ENCODE measurements around the gene MOK.

Gene MOK

DNA sequence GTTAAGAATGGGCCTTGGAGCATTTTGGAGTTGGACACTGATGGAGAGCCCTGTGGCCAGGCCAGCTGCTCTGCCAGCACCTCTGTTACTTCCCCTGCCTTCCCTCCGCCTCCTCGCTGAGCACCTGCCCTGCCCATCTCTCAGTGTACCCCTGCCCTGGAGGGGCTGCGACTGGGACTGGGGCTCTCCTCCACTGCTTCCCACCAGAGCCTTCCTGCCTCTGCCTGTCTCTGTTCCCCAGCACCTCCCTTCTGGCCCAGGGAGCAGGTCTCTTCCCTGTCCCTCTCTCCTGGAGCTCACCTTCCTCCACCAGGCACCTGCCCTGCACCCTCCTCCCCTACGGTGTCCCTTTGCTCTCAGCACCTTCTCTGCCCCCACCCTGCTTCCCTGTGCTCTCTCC lies 103.2 kb downstream of the MOK start:
- no peak for DNase-seq

DNA sequence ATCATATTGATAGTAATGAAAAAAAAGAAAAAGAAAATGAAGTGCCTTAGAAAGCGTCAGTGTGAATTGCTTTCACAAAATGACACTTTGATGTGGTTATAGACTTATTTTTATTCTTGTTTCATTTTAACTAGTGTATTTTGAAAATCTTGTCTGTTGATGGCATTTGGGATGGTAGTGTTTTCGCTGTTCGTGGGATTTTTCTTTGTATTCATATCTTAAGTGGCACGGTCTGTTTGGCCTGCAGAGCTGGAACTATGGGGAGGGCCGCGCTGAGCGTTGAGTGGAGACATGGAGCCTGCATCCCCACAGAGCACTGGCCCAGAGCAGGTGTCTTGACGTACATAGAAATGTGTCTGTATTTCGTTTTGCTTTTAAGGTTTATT lies 103.6 kb downstream of the MOK start:
- no peak for DNase-seq

DNA sequence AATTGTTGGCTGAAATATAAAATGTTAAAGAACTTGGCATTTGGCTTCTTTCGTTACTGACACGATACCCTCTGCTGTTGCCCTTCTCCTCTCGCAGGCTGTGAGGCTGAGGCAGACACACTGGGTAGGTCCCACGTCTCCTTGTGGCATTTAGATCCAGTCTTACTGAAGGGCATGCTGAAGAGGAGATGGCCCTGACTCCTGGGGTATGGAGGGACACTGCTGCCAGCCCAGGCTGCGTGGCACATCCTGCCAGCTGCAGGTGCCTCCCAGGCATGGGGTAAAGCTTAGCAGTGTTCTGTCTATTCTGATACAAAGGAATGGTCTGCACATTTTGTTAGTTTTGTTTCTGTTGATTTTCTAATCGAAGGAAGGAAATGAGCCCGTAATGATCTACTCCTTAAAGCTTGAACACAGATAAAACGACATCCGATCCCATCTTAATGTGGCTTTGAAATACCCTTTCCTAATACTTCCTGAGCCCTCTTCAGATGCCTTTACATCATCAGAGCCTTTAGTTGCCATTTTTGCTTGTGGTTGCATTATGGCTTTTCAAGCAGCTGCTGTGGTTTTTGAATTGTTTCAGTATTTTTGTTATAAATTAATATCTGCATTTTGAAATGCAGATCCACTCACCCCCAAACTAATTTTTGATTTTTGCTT lies 104.1 kb downstream of the MOK start:
- DNase-seq, result no peak

DNA sequence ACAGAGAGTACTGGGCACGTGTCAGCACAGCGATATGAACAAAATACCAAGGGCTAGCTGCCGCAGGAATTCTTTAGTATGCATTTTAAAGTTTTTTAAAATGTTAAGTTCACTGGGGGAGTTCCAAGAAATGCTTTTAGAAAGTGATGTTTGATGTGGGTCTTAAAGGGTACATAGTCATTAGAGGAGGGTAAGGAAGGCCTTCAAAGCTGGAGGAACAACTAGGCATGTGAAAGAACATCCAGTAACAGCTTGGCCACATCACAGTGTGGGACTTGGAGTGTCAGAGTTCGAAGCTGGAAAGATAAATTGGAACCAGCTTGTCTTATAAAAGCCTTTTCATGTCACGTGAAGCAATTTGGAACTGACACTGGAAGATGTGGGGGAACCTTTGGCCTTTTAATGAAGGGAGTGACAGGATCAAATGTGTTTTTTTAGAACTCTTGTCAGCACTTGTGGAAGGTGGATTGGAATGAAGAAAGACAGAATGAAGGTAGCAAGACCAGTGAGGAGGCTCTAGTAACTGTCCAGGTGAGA lies 107.6 kb downstream of the MOK start:
- no peak for DNase-seq

DNA sequence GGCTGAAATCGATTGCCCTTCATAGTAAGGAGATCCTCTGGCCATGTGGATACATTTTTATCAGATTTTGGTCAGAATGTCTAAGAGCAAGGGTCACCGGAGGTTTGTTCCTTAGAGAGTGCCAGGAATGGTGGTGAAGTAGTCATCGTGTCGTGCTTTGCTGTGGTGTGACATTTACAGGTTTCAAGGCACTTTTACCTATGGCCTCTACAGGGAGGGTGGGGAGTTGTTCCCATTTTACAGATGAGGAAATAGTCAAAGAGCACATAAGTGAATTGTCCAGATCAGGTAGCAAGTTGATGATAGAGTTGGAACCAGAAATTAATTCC lies 108.1 kb downstream of the MOK start:
- no peak for DNase-seq

DNA sequence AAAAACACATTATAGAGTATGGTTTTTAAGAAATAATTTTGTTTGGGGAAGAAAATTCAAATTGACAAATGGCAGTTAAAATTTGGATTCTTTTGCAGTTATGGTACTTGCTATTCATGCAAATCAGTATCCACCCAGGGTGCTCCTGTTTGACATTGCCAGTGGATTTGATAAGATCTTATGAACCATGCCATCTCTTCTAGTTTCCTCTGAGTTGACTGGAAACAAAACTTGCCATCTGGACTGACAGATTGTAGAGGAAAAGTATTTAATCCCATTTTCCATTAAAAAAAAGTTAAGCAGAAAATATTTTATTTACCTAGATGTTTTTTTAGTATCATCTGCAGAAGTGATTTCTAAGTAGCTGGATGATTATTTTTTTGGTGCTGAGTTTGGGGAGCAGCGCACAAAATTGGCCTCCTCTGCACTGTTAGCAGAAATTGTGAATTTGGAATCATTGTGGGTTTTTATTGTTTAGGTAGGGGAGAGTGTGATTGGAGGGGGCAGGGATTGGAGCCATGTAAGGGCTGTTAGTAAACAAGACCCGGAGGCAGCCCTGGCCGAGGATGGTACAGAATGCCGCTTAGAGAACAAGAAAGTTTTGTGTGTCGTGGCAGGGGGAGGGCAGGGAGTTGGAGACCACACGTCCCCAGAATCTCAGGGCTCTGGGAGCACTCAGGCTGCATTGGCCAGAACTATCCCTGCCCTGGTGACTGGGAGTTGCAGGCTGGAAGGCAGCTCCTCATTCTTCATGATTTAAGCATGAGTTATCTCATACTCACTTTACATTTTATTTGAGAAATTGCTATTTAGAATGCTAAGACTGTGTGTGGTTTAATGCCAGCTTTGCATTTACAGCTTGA lies 108.7 kb downstream of the MOK start:
- DNase-seq, result no peak

DNA sequence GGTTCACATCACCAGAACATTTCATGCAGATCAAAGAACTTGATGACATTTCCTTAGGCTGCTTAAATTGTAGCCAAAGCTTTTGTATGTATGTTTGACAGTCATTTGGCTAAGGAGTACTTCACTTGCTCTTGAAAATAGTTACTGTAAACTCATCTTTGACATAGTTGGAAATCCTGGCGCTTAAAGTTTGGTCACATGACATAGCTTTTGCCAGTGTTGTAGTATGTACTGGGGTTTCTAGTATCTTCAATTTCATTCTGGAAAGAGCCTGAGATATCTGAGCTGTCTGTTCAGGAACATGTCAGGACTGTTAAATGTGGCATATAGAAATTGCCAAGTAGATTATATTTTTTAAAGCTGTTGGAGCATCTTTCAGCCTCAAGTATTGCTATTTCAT lies 109.5 kb downstream of the MOK start:
- DNase-seq, result no peak

DNA sequence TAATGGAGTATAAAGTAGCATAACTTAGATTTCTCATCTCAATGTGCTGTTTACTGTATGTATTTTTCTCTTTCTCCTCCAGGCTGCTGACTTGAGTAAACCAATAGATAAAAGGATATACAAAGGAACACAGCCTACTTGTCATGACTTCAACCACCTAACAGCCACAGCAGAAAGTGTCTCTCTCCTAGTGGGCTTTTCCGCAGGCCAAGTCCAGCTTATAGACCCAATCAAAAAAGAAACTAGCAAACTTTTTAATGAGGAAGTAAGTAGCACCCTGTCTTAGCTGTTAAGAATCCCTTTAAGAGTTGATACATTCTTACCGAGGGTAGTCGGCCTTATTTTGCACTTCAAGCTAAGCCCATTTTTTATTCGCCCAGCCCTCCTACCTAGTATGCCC lies 110.1 kb downstream of the MOK start:
- DNase-seq, result no peak

DNA sequence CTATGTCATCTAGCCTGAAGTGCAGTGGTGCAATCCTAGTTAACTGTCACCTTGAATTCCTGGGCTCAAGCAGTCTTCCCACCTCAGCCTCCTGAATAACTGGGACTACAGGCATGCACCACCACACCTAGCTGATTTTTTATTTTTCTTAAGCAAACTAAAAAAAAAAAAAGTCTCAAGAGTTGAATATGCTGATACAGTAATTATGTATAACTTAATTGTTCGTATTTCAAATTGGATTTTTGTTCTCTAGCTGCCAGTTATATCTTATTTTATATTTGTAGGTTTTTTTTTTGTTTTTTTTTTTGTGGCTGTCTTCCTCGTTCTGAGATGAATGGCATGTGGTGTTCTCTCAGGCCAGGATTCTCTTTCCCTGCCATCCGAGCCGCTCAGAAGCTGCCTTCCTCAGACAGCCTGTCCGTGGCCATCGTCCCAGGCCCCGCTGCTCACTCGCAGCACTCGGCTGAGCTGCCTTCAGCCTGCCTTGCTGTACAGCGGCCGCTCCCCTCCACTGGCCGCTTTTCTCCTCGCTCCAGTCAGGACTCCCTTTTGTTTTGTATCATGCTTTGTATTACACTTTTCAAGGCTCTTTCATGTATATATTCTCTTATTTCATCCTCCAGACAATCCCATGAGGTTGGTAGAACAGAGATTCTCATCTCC lies 112.0 kb downstream of the MOK start:
- DNase-seq, result no peak

DNA sequence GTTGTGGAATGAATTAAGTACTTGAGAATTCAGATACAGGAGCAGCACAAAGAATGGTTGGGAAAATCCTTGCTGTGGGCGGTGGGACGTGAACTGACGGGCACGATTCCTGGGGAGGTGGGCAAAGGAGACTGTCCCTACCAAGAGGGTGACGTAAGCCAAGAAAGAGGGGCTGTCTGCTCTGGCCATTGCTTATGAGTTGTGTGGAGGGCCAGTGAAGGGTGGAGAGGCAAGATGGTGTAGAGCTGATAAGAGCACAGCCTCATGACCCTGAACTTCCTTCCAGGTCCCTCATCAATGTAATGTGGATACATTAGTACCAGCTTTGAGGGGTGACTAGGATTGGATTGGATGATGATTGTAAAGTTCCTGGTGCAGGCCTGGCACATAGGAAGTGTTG lies 115.1 kb downstream of the MOK start:
- no peak for DNase-seq

DNA sequence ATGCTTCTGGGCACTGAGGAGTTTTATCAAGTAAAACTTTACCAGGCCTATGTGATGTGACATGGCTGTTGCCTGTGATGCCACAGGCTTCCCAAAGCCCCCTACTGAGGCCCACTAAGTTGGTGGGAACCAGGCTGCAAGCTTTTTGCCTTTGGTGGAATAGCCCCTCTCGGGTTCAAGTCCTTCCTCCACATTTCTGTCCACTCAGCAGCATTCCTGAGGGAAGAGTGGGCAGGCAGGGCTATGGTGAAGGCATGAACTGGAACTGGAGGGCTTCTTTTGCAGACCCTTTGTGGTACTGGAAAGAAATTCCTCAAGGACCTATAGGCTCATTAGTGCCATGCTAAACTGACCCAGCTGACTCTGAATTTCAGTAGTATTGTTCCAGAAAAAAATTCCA lies 116.8 kb downstream of the MOK start:
- no peak for DNase-seq

DNA sequence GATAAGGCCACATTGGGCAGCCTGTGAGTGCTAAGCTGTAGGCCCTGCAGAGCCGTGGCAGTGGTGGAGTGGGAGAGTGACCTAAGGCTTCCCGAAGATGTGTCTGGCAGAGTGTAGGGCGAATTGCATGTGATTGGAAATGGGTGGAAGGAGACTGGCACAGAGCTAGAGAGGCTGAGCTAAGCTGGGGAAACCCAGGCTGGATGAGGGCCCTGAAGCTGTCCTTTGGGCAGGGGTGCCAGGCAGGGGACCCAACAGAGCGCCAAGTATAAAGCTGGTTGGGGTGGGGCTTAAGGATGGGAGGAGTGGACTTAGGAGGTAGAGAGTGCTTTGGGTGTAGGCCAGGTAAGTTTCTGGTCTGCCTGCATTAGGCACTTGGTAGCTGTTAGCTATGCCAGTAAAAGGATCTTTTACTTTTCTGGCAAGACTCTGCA lies 117.4 kb downstream of the MOK start:
- DNase-seq, result no peak

DNA sequence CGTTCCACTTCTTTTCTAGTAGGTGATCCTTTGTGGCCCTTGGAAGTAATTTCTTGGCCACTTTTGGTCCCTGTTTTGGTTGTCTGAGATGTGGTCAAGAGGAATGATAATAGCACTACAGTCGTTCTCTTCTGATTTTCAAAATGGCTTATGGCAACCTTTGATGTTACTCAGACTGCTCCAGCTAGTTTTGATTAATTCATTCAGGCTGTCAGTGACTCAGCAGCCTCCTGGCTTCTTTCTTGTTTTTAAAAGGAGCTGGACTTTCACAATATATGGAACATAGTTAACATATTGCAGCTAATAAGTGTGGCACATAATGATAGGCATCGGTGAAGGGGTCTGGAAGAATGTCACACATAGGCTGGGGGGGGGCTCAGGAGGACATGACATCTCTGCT lies 117.9 kb downstream of the MOK start:
- DNase-seq, result no peak

DNA sequence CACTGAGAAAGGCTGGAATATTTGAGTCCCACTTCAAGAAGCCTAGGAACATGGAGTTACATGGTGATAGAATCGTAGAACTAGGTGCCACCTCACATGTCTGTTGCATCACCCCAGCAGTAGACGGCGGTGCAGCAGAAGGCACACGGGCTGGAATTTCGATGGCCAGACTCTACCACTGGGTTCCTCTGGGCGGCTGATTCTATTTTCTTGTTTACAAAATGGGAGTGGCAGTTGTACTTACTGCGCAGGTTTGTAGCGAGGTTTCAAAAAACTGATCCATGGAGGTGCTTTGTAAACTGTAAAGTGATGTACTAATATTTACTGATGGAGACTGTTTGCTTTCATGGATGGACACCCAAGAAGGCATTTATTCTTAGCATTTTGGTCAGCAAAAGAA lies 119.6 kb downstream of the MOK start:
- DNase-seq, result peak in 2 of 3 experiments; percentile 25 to 64

DNA sequence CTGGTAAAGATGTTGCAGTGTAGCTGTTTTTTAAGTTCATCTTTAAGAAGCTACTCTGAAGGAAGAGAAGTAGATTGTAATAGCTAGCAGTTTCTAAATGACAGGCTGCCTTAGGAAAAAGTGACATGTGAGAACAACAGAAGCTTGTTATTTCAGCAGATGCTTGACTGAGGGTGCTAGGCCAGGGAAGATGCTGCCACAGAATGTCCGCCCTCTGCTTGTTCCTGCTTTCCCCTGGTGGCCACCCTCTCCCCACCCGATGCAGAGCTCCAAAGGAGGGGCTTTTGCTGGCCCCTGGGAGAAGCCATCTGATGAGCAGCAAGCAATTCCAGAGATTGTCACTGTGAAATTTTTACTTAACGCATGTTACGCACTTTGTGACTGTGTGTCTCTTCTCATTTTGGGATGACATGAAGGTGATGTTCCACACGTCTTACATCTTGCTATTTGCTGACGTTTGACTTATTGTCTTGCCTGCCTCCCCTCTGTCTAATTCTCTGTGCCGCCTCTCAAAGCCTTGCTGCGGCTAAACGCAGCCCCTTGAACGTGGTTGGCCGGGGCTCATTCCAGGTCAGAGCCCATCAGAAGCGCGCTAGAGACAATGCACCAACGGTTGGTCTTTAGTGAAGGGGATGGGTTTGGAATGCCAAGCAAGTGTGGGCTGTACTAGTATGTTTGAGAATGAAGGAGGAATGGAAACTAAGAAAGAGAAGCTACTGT lies 120.5 kb downstream of the MOK start:
- no peak for DNase-seq

DNA sequence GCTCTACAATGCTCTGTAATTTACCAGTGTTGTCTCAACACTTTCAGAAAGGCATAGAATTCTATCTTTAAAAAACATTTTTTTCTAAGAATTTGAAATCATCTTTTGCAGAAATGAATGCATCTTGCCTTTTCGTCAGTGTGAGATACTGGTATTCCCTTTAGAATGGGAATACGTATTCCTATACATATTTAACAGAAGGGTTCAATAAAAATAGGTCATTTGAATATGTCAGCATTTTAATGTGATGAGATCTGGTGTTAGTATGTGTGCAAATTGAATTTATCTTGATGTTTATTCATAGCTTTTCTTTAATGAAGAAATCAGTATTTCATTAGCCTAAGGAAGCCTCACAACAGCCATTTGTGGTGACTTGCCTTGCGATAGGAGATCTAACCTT lies 121.1 kb downstream of the MOK start:
- no peak for DNase-seq

DNA sequence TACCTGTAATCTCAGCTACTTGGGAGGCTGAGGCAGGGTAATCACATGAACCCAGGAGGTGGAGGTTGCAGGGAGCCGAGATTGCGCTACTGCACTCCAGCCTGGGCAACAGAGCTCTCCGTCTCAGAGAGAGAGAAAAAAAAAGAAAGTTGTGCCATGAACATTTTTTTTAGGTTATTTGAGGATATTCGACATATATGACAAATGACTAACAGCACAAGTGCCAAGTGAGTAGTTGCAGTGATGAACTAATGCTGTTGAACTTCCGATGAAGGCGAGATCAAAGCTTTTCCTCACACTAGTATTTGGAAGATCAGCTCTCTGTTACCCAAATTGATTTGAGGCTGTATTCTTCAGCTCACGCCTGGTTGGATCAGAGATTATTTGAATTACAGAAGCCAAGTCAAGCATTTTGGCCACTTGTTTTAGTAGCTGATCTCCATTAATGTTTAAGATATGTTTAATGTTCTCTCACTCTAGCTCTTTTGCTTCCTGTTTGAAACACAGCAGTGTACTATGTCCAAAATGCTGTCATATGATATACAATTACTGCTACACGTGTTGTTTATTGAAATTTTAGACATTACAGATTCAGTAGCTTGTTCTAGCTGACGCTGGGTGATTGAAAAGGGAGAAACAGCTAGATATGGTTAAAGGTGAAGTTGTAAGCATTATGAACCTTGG lies 121.9 kb downstream of the MOK start:
- DNase-seq, result no peak

DNA sequence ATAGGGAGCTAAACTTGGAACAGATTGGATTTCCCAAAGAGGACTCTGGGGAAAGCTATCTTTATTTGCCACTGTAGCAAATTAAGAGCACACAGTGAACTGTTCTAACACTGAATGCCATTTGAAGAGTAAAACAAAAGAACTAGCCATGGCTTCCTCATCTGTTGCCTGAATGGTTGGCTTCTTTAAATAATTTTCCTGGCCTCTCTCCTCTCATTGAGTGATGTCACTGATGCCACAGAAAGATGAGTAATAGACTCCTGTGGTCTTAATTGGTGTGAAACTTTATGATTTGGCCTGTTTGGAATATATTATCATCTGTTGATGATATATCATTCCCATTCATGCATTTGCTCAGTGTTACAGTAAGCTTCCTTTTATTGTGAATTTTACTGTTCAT lies 122.8 kb downstream of the MOK start:
- DNase-seq, result peak in 1 of 3 experiments; percentile 19

DNA sequence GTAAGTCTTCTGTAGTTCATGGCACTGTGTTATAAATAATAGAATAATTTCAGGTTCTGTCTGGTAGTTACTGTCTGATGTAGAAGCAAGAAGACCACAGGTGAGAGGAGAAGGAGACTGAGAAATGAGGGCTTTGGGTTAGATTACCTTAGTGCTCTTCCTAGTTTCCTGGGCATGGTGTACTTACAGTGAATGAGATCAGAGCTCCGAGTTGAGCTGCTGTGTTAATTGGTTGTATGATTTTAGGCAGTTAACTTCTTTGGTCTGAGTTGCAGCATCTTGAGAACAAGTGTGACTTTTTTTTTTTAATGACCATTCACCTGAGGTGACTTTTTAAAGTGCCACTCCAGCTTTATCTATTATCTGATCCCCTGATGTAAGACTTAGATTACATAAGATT lies 123.8 kb downstream of the MOK start:
- DNase-seq, result no peak

DNA sequence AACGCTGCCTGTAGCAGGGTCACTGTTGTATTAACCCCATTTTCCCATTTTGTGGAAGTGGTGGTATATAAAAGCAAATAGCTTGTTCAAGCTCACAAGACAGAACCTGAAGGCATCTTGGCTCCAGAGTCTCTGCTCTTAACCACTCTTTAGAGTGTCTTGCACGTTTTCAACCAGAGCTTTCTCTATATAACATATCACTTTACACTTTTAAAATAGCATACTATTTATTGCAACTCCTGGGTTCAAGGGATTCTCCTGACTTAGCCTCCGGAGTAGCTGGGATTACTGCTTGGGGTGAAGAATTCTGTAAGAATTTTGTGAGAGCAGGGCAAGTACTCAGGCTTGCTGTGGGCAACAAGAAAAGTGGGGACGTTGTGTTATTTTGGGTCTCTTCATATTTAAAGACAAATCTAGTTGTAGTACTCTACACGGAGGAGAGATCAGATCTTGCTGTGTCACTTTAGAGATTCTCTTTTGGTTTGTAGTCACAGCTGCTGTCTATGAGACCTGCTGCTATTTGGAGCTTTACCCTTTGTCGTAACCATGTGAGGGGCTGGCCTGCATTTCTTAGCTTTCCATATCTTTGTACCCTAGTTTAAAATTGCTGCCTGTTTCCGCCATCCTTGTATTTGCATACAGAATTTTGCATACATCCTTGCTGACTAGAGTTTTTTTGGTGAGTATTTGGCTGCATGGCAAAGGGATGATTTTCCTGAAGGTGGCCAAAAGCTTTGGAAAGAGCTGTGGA lies 124.5 kb downstream of the MOK start:
- DNase-seq, result no peak
